ENCODE results near the gene HNRNPC.

- TF ChIP-seq CTCF (IDR thresholded peaks at IDR 0.05; ENCODE audit: low read depth, low read length) (no peak), EZH2phosphoT487 (IDR thresholded peaks at IDR 0.05; ENCODE audit: low read depth) (no peak)
These were observed 9.4 kb upstream of the HNRNPC start for GRCh38 chr14:21278632-21279031.

Measured in OCI-LY3 (cell line).